Activated T-cell treated with anti-CD3 and anti-CD28 coated beads, Interleukin-2, amount 50 U/mL, for 72 hours (primary cell): ENCODE measurements around the gene CFD. TPM values are rescaled to one million over a fixed set of nuclear protein-coding genes. Genes with fewer than 3 reads are reported as not detected.

Experiments used
- ATAC-seq, 2 donors: fragments of 150-1000 bp; cut with Tn5 transposase; replicated peaks in 1 of 2; 2 replicates each; pipeline ENCODE4 v1.10.0; 2021; ENCODE audit warnings: moderate library complexity in 2 of 2, mild to moderate bottlenecking in 1 of 2
- DNase-seq, 2 donors: peaks; one replicate each; pipeline ENCODE4 v3.0.0; 2021 to 2022; ENCODE audit warnings: mixed read lengths in 1 of 2
- H3K27ac Mint-ChIP-seq: one replicate; pipeline ENCODE4 v1.8.0; 2022; ENCODE audit warnings: mild to moderate bottlenecking, moderate library complexity, mixed read lengths
- H3K27me3 Mint-ChIP-seq: one replicate; pipeline ENCODE4 v1.8.0; 2022; ENCODE audit warnings: low read depth, mixed read lengths
- H3K36me3 Mint-ChIP-seq, 2 donors: one replicate each; pipeline ENCODE4 v1.8.0; 2022; ENCODE audit warnings: mixed read lengths in 2 of 2, mild to moderate bottlenecking in 1 of 2; ENCODE audit not compliant: insufficient read depth in 2 of 2
- H3K4me1 Mint-ChIP-seq: one replicate; pipeline ENCODE4 v1.8.0; 2022; ENCODE audit warnings: low read depth, mixed read lengths
- H3K4me3 Mint-ChIP-seq, 2 donors: one replicate each; pipeline ENCODE4 v1.8.0; 2022; ENCODE audit warnings: mild to moderate bottlenecking in 2 of 2, mixed read lengths in 2 of 2, moderate library complexity in 2 of 2
- H3K9me3 Mint-ChIP-seq, 2 donors: one replicate each; pipeline ENCODE4 v1.8.0; 2022; ENCODE audit warnings: mixed read lengths in 2 of 2
- total RNA-seq, 2 donors: library from RNA; stranded (reverse); gene quantifications; one replicate each; pipeline ENCODE4 v1.2.3, GENCODE V29; 2022

Gene CFD
- total RNA-seq, 2 donors from 2014 or later: 2.1 to 3.1 TPM

GRCh38 chr19:862581-863314 is 3.3 kb downstream of the CFD start:
- peaks cover 15% of the 10 kb centered on the region for H3K4me1 Mint-ChIP-seq
- DNase-seq (peak; percentile 86 to 88), ATAC-seq (peak; percentile 59 to 65)
- peaks cover 0 to 2% of the 10 kb centered on the region in 2 donors for H3K36me3 Mint-ChIP-seq
- peaks cover 5% of the 10 kb centered on the region for H3K27me3 Mint-ChIP-seq
- H3K4me3 Mint-ChIP-seq: peak overlapping the region; percentile 51 to 76
- H3K27ac Mint-ChIP-seq: peak overlapping the region; percentile 7
- no peaks in the 10 kb centered on the region for H3K9me3 Mint-ChIP-seq

GRCh38 chr19:863315-863620 is 3.8 kb downstream of the CFD start:
- no peaks in the 10 kb centered on the region for H3K9me3 Mint-ChIP-seq
- peaks cover 15% of the 10 kb centered on the region for H3K4me1 Mint-ChIP-seq
- H3K27me3 Mint-ChIP-seq: peaks cover 2% of the 10 kb centered on the region
- peaks cover 0 to 2% of the 10 kb centered on the region in 2 donors for H3K36me3 Mint-ChIP-seq
- no peak for DNase-seq
- peak overlapping the region; percentile 51 to 76 for H3K4me3 Mint-ChIP-seq
- peak overlapping the region; percentile 55 for H3K27ac Mint-ChIP-seq
- no peak for ATAC-seq

DNA sequence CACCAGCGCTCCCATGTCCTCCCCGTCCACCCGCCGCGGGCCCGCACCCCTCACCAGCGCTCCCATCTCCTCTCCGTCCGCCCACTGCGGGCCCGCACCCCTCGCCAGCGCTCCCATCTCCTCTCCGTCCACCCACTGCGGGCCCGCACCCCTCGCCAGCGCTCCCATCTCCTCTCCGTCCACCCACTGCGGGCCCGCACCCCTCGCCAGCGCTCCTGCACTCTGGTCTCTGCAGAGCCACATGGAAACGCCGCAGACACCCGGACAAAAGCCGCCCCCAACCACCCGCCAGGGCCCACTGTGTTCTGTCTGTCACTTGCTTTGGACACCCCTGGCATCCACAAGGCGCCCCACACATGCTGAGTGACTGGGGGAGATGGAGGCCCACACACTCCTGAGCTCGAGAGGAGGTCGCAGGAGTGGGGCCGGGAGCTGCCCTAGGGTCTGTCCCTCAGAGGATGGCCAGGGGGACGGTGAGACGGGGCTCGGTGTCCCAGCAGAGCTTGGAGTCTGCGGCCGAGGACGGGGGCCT is 7.4 kb downstream of the CFD start:
- Mint-ChIP-seq H3K27ac (no peak overlapping the region), H3K4me1 (peaks cover 15% of the 10 kb centered on the region), H3K36me3 (peaks cover 2 to 4% of the 10 kb centered on the region in 2 donors), H3K27me3 (no peaks in the 10 kb centered on the region), H3K4me3 (no peak overlapping the region), H3K9me3 (no peaks in the 10 kb centered on the region)
- ATAC-seq (no peak), DNase-seq (no peak)

- Mint-ChIP-seq H3K27me3 (no peaks in the 10 kb centered on the region), H3K27ac (no peak overlapping the region), H3K9me3 (no peaks in the 10 kb centered on the region), H3K4me3 (no peak overlapping the region), H3K36me3 (peaks cover 2 to 4% of the 10 kb centered on the region in 2 donors), H3K4me1 (peaks cover 19% of the 10 kb centered on the region)
- ATAC-seq: no peak
- DNase-seq: no peak
These were observed 7.9 kb downstream of the CFD start for GRCh38 chr19:867301-867793.

GRCh38 chr19:867855-868457 is 8.5 kb downstream of the CFD start:
- Mint-ChIP-seq H3K4me3 (no peak overlapping the region), H3K27ac (no peak overlapping the region), H3K27me3 (no peaks in the 10 kb centered on the region), H3K4me1 (peaks cover 20% of the 10 kb centered on the region), H3K36me3 (peaks cover 2 to 4% of the 10 kb centered on the region in 2 donors), H3K9me3 (no peaks in the 10 kb centered on the region)
- ATAC-seq (no peak), DNase-seq (no peak)

GRCh38 chr19:868458-869244 is 9.2 kb downstream of the CFD start:
- H3K27ac Mint-ChIP-seq: no peak overlapping the region
- peaks cover 2 to 4% of the 10 kb centered on the region in 2 donors for H3K36me3 Mint-ChIP-seq
- no peaks in the 10 kb centered on the region for H3K27me3 Mint-ChIP-seq
- peaks cover 14% of the 10 kb centered on the region for H3K4me1 Mint-ChIP-seq
- no peak overlapping the region for H3K4me3 Mint-ChIP-seq
- DNase-seq: no peak
- ATAC-seq: no peak
- H3K9me3 Mint-ChIP-seq: no peaks in the 10 kb centered on the region

DNA sequence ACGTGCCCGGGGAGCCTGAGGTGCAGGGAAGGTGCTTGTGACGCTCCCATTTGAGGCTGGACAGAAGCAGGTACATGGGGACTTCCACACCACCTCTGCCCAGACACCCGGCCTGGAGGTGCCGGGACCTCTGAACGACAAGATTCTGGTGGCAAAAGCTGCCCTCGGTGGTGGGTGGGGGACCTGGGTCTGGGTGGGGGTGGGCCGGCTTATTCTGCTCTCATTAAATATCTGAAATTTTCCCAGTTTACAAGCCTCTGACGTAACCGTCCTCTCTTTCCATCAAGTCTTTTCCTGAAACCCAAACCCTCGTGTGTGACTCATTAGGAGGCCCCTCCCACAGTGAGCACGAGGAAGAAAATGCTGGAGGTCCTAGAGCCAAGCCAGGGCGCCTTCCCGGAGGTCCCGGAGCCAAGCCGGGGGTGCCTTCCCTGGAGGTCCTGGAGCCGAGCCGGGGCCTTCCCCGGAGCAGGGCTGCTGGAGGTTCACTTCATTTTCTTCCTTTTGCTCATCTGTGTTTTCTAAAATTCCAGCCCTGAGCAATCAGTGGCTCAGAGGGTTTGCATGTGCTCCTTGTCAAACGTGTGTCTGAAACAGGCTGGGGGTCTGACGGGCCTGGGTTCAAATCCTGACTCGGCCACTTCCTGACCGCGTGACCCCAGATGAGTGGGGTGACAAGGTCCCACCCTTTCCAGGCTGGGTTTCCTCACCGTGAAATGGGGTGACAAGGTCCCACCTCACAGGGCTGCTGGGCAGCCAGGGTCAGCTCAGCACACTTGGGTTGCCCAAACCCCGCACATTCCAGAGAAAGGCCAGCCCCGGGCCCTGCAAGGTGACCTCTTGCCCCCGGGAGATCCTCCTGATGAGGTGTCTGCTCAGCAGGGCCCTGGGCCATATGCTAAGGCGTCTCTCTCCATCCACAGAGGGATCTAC is 10.0 kb downstream of the CFD start:
- Mint-ChIP-seq H3K9me3 (no peaks in the 10 kb centered on the region), H3K27ac (no peak overlapping the region), H3K27me3 (no peaks in the 10 kb centered on the region), H3K4me1 (peaks cover 11% of the 10 kb centered on the region), H3K36me3 (peaks cover 2 to 4% of the 10 kb centered on the region in 2 donors), H3K4me3 (no peak overlapping the region)
- no peak for ATAC-seq
- no peak for DNase-seq

DNA sequence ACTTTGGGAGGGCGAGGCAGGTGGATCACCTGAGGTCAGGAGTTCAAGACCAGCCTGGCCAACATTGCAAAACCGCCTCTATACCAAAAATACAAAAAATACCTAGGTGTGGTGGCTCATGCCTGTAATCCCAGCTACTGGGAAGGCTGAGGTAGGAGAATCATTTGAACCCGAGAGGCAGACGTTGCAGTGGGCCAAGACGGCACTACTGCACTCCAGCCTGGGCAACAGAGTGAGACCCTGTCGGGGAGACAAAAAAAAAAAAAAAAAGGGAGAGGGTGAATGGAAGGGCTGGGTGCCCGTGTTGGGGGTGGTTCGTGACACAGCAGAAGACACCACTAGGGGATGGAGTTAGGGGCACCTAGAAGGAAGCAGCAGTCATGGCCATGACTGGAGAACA is 10.8 kb downstream of the CFD start:
- Mint-ChIP-seq H3K4me1 (peaks cover 11% of the 10 kb centered on the region), H3K27ac (no peak overlapping the region), H3K9me3 (no peaks in the 10 kb centered on the region), H3K36me3 (peaks cover 2 to 4% of the 10 kb centered on the region in 2 donors), H3K27me3 (no peaks in the 10 kb centered on the region), H3K4me3 (peak overlapping the region; percentile 36 to 52)
- DNase-seq (no peak), ATAC-seq (no peak)

- peaks cover 2 to 4% of the 10 kb centered on the region in 2 donors for H3K36me3 Mint-ChIP-seq
- ATAC-seq: no peak
- DNase-seq: no peak
- no peaks in the 10 kb centered on the region for H3K9me3 Mint-ChIP-seq
- no peaks in the 10 kb centered on the region for H3K27me3 Mint-ChIP-seq
- H3K4me3 Mint-ChIP-seq: no peak overlapping the region
- H3K4me1 Mint-ChIP-seq: peaks cover 11% of the 10 kb centered on the region
- no peak overlapping the region for H3K27ac Mint-ChIP-seq
These were observed 11.5 kb downstream of the CFD start for GRCh38 chr19:870963-871401.

- H3K27ac Mint-ChIP-seq: peak overlapping the region; percentile 87
- no peaks in the 10 kb centered on the region for H3K9me3 Mint-ChIP-seq
- no peaks in the 10 kb centered on the region for H3K27me3 Mint-ChIP-seq
- DNase-seq: no peak
- H3K4me3 Mint-ChIP-seq: peak overlapping the region; percentile 74 to 80
- peaks cover 2 to 4% of the 10 kb centered on the region in 2 donors for H3K36me3 Mint-ChIP-seq
- H3K4me1 Mint-ChIP-seq: peaks cover 11% of the 10 kb centered on the region
- ATAC-seq: no peak
These were observed 12.2 kb downstream of the CFD start for GRCh38 chr19:871446-872265.

GRCh38 chr19:872266-872951 is 12.9 kb downstream of the CFD start:
- H3K27me3 Mint-ChIP-seq: no peaks in the 10 kb centered on the region
- H3K27ac Mint-ChIP-seq: peak overlapping the region; percentile 56
- H3K4me3 Mint-ChIP-seq: peak overlapping the region; percentile 74 to 80
- no peaks in the 10 kb centered on the region for H3K9me3 Mint-ChIP-seq
- peak; percentile 87 to 92 for DNase-seq
- peak; percentile 88 to 89 for ATAC-seq
- peaks cover 11% of the 10 kb centered on the region for H3K4me1 Mint-ChIP-seq
- H3K36me3 Mint-ChIP-seq: peaks cover 2 to 4% of the 10 kb centered on the region in 2 donors
